Subcutaneous abdominal adipose tissue (tissue), 5 donors: ENCODE measurements around the gene JAKMIP1.

ENCODE experiments used
- H3K27ac ChIP-seq: one replicate; pipeline ENCODE4 v1.7.0; 2013; ENCODE audit warnings: low read depth, mild to moderate bottlenecking, inconsistent platforms, low read length, moderate library complexity
- H3K27me3 ChIP-seq, 5 donors: one replicate each; pipeline ENCODE4 v1.7.0; 2013; ENCODE audit warnings: low read length in 5 of 5, inconsistent platforms in 1 of 5; ENCODE audit not compliant: control insufficient read depth in 5 of 5, insufficient read depth in 4 of 5
- H3K36me3 ChIP-seq, 5 donors: one replicate each; pipeline ENCODE4 v1.7.0; 2013; ENCODE audit warnings: low read length in 5 of 5; ENCODE audit not compliant: control insufficient read depth in 5 of 5, insufficient read depth in 5 of 5
- H3K4me1 ChIP-seq, 5 donors: one replicate each; pipeline ENCODE4 v1.7.0; 2013; ENCODE audit warnings: low read length in 5 of 5, mild to moderate bottlenecking in 3 of 5, moderate library complexity in 1 of 5; ENCODE audit not compliant: control insufficient read depth in 5 of 5, insufficient read depth in 5 of 5
- H3K4me3 ChIP-seq, 5 donors: one replicate each; pipeline ENCODE4 v1.7.0; 2013; ENCODE audit warnings: low read length in 5 of 5, low read depth in 1 of 5
- H3K9ac ChIP-seq, 5 donors: one replicate each; pipeline ENCODE4 v1.7.0; 2013; ENCODE audit warnings: low read length in 5 of 5, mild to moderate bottlenecking in 4 of 5, moderate library complexity in 3 of 5
- H3K9me3 ChIP-seq, 5 donors: one replicate each; pipeline ENCODE4 v1.7.0; 2013; ENCODE audit warnings: low read length in 5 of 5; ENCODE audit not compliant: control insufficient read depth in 5 of 5
- donor health status: healthy.
- donor health status: healthy.
- donor health status: healthy.
- donor health status: healthy.
- donor health status: healthy.

Gene JAKMIP1

GRCh38 chr4:6023731-6024130 is 176.6 kb downstream of the JAKMIP1 start:
- no peaks in the 10 kb centered on the region for H3K9me3 ChIP-seq
- peaks cover 5 to 19% (median 18%) of the 10 kb centered on the region in 5 donors for H3K27me3 ChIP-seq
- H3K36me3 ChIP-seq = no peaks in the 10 kb centered on the region
- H3K9ac ChIP-seq = no peak overlapping the region
- H3K4me3 ChIP-seq = no peak overlapping the region
- H3K4me1 ChIP-seq = no peaks in the 10 kb centered on the region
- H3K27ac ChIP-seq = no peak overlapping the region

DNA sequence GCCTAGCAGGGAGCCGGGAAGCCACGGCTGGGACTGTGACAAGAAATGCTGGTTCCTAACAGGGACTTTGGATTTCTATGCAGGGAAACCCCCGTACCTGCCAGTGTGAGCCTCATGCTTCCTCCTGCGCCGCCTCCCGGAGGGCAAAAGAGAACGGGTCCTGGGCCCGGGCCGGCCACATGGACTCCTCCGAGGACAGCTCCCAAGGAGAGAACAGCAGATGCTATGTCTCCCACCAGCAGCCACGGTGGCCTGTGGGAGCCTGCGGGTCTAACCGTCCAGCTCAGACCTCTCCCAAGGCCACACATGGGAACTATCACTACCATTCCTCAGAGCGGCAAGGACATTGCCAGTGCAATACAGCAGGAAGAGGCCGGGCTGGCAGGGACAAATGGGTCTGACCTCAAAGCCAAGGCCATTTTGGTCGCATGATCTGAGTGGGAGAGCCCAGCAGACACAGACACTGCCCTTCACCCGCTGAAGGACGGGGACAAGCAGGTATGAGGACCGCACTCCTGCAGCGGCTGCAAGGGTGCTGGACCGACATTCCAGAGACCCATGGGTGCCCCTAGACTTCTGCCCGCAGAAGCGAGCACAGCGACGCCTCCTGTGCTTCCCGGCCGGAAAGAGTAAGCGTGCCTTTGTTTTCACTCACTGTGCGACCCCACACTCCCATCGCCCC is 177.6 kb downstream of the JAKMIP1 start:
- Histone ChIP-seq H3K27me3 (peaks cover 8 to 24% (median 15%) of the 10 kb centered on the region in 5 donors), H3K4me1 (no peaks in the 10 kb centered on the region), H3K36me3 (no peaks in the 10 kb centered on the region), H3K27ac (no peak overlapping the region), H3K4me3 (no peak overlapping the region), H3K9ac (no peak overlapping the region), H3K9me3 (no peaks in the 10 kb centered on the region)

DNA sequence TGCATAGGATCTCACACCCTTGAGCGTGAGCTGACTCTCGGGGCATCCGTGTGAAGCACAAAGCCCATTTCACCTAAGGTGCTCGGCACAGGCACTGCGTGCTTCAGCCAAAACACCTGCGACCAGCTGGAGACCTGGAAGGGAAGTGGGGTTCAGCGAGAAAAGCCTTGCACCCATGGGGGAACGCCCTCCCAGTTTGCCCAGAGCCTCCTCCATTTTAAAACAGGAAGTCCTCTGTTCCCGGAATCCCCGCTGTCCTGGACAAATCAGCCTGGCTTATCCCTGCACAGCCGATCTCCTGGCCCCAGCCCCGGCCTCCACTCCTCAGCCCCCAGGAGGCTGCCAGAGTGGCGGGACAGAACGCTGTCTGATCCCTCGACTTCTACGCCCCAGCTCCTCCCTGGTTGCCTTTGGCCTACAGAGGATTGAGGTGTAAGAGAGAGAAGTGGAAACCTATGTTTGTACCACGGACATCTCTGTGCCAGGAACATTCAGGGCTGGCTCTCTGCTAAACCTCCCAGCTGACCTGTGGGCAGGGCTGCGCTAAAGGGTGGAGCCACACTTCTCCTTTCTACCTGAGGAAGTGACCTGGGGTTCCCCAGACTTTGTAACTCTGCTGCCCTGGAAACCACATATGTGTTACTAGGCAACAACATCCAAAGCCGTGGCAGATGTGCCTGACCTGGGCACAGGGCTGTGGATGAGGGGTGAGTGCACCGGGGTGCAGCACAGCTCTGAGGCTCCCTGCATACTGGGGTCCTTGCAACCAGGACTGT is 178.3 kb downstream of the JAKMIP1 start:
- Histone ChIP-seq H3K9me3 (no peaks in the 10 kb centered on the region), H3K4me3 (no peak overlapping the region), H3K4me1 (no peaks in the 10 kb centered on the region), H3K27me3 (peaks cover 10 to 26% (median 15%) of the 10 kb centered on the region in 5 donors), H3K27ac (no peak overlapping the region), H3K36me3 (no peaks in the 10 kb centered on the region), H3K9ac (no peak overlapping the region)

DNA sequence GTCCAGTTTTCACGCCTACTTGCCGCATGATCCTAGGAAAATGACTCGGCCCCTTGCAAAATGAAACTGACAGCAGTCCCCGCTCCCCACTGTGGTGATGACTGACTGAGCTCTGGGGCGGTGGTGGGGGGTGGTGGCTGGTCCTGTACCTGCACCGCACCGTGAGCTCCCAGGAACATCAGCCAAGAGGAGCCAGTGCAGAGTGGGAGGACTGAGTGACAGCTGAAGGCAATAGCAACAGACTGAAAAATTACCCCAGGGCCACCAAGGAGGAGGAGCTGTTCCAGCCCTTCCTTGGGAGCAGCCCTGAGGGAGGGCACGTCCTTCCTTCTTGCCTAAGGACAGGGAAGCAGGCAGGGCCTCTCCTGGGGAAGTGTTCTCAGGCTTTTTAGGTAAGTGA is 179.7 kb downstream of the JAKMIP1 start:
- Histone ChIP-seq H3K9me3 (no peaks in the 10 kb centered on the region), H3K27ac (no peak overlapping the region)

GRCh38 chr4:6019316-6020263 is 180.8 kb downstream of the JAKMIP1 start:
- Histone ChIP-seq H3K27me3 (peaks cover 10 to 21% (median 15%) of the 10 kb centered on the region in 5 donors), H3K36me3 (no peaks in the 10 kb centered on the region), H3K4me3 (no peak overlapping the region), H3K9me3 (no peaks in the 10 kb centered on the region), H3K4me1 (no peaks in the 10 kb centered on the region), H3K27ac (no peak overlapping the region), H3K9ac (no peak overlapping the region)

More for the DNA sequence above, 179.7 kb downstream of the JAKMIP1 start:
- Histone ChIP-seq H3K36me3 (no peaks in the 10 kb centered on the region), H3K27me3 (peaks cover 10 to 25% (median 15%) of the 10 kb centered on the region in 5 donors), H3K4me1 (no peaks in the 10 kb centered on the region), H3K9ac (no peak overlapping the region), H3K4me3 (no peak overlapping the region)

DNA sequence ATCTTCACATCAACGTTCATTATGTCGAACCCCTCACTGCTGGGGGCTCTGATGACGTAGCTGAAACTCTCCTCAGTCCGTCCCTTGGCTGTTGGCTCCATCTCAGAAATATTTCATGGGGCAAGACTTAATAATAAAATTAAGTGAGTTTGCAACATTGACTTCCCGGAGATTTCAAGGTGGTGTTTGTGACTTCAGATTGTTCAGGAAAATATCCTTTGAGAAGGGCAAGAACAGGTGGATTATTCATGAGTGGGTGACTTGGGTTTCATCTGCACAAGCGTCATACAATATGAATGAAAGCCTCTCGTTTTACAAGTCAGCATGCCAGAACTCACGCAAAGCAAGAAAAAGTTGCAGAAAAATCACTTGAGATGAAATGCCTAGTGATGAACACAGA is 182.0 kb downstream of the JAKMIP1 start, which contains the start of gene C4orf50:
TSS of gene C4orf50 (minus strand) at position 101 of the 400 bp plus-strand sequence.
- no peak within 1 kb of the TSS for H3K27ac ChIP-seq
- H3K4me3 ChIP-seq = no peak within 1 kb of the TSS
- H3K4me1 ChIP-seq = no peaks in the 10 kb centered on the region
- H3K9me3 ChIP-seq = no peaks in the 10 kb centered on the region
- H3K9ac ChIP-seq = no peak within 1 kb of the TSS
- H3K36me3 ChIP-seq = no peaks in the 10 kb centered on the region
- H3K27me3 ChIP-seq = peaks cover 7 to 21% (median 13%) of the 10 kb centered on the region in 5 donors

GRCh38 chr4:6017800-6018199 is 182.5 kb downstream of the JAKMIP1 start:
- H3K4me1 ChIP-seq = no peaks in the 10 kb centered on the region
- H3K4me3 ChIP-seq = no peak overlapping the region
- no peaks in the 10 kb centered on the region for H3K9me3 ChIP-seq
- H3K27ac ChIP-seq = no peak overlapping the region
- H3K27me3 ChIP-seq = peaks cover 7 to 21% (median 13%) of the 10 kb centered on the region in 5 donors
- no peaks in the 10 kb centered on the region for H3K36me3 ChIP-seq
- no peak overlapping the region for H3K9ac ChIP-seq

GRCh38 chr4:6017030-6017429 is 183.3 kb downstream of the JAKMIP1 start:
- Histone ChIP-seq H3K9me3 (no peaks in the 10 kb centered on the region), H3K27me3 (peaks cover 6 to 19% (median 10%) of the 10 kb centered on the region in 5 donors), H3K4me3 (no peak overlapping the region), H3K9ac (no peak overlapping the region), H3K27ac (no peak overlapping the region), H3K36me3 (no peaks in the 10 kb centered on the region), H3K4me1 (peaks cover 0 to 2% (median 0%) of the 10 kb centered on the region in 5 donors)

DNA sequence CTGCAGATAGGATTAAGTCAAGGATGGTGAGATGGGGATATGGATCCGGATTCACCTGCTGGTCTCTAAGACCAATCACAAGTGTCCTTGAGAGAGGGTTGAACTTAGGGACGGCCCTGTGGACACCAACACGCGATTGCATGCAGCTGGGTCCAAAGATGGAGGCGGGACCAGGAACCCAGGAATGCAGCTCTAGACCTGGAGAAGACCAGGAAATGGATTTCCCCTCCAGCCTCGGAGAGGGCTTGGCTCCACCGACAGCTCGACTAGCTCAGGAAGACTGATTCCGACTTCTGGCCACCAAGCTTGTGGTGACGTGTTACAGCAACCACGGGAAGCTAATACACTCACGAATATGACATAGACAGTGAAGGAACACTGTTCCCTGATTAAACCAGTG is 186.8 kb downstream of the JAKMIP1 start:
- peaks cover 8 to 32% (median 22%) of the 10 kb centered on the region in 5 donors for H3K27me3 ChIP-seq

More for the DNA sequence above, 186.8 kb downstream of the JAKMIP1 start:
- Histone ChIP-seq H3K9me3 (no peaks in the 10 kb centered on the region), H3K4me1 (peaks cover 0 to 12% (median 5%) of the 10 kb centered on the region in 5 donors), H3K27ac (no peak overlapping the region), H3K36me3 (no peaks in the 10 kb centered on the region), H3K9ac (no peak overlapping the region), H3K4me3 (no peak overlapping the region)
